Urothelium cell line (cell line): ENCODE data around the gene ISCA2.
"Not testable (repeated sequence)": the region's sequence is repeated elsewhere in the genome, so short reads cannot be mapped to it uniquely, and the experiment has no call there.

ENCODE experiments used
- DNase-seq: peaks from one replicate; pipeline ENCODE4 v3.0.0; 2011; ENCODE audit warnings: low spot score, mixed read lengths
- FAIRE-seq: peaks from 2 replicates; lab custom pipeline; 2011; peaks lifted over from hg19 to GRCh38; lab: Jason Lieb, UNC

ISCA2 gene

GRCh38 chr14:74525361-74525851, 31.8 kb downstream of the ISCA2 start:
- FAIRE-seq: no peak

GRCh38 chr14:74526854-74527585, 33.5 kb downstream of the ISCA2 start:
- FAIRE-seq: peak; percentile 72

More at GRCh38 chr14:74525361-74525851, 31.8 kb downstream of the ISCA2 start:
- no peak for DNase-seq

GRCh38 chr14:74527736-74528280, 34.2 kb downstream of the ISCA2 start:
- DNase-seq (no peak), FAIRE-seq (no peak)

More at GRCh38 chr14:74526854-74527585, 33.5 kb downstream of the ISCA2 start:
- no peak for DNase-seq

- FAIRE-seq (no peak), DNase-seq (no peak)
Observed at GRCh38 chr14:74528406-74528805, 34.8 kb downstream of the ISCA2 start.

GRCh38 chr14:74528886-74529285, 35.3 kb downstream of the ISCA2 start:
- FAIRE-seq: peak; percentile 53
- DNase-seq: no peak

GRCh38 chr14:74531006-74531405, 37.4 kb downstream of the ISCA2 start:
- DNase-seq (no peak), FAIRE-seq (no peak)

- FAIRE-seq (no peak), DNase-seq (no peak)
Observed at GRCh38 chr14:74531467-74531866, 37.9 kb downstream of the ISCA2 start.

- DNase-seq (no peak), FAIRE-seq (no peak)
Observed at GRCh38 chr14:74532246-74532645, 38.7 kb downstream of the ISCA2 start.

GRCh38 chr14:74533576-74533975, 40.0 kb downstream of the ISCA2 start:
- FAIRE-seq (peak; percentile 40), DNase-seq (no peak)

GRCh38 chr14:74535756-74536325, 42.3 kb downstream of the ISCA2 start:
- DNase-seq (no peak), FAIRE-seq (no peak)

- FAIRE-seq, DNase-seq: not testable (repeated sequence)
Observed at GRCh38 chr14:74536336-74536735, 42.8 kb downstream of the ISCA2 start.

GRCh38 chr14:74538411-74539391, 45.1 kb downstream of the ISCA2 start:
- no peak for DNase-seq
- peak; percentile 86 for FAIRE-seq

GRCh38 chr14:74539503-74539902, 45.9 kb downstream of the ISCA2 start:
- DNase-seq: no peak
- no peak for FAIRE-seq

- DNase-seq (no peak), FAIRE-seq (no peak)
Observed at GRCh38 chr14:74541225-74541624, 47.7 kb downstream of the ISCA2 start.

- FAIRE-seq (no peak), DNase-seq (no peak)
Observed at GRCh38 chr14:74542056-74542685, 48.6 kb downstream of the ISCA2 start.

GRCh38 chr14:74543771-74544438, 50.3 kb downstream of the ISCA2 start:
- DNase-seq: no peak
- no peak for FAIRE-seq

- FAIRE-seq: no peak
- no peak for DNase-seq
Observed at GRCh38 chr14:74545386-74545785, 51.8 kb downstream of the ISCA2 start.

GRCh38 chr14:74546416-74546815, 52.9 kb downstream of the ISCA2 start:
- DNase-seq: no peak
- FAIRE-seq: no peak
